Fibroblast of lung (primary cell): ENCODE data around the gene RAD17.

Source experiments
- EZH2 ChIP-seq: IDR thresholded peaks from 2 replicates; pipeline ENCODE4 v1.5.1; 2012; ENCODE audit warnings: low read length, control low read depth, mild to moderate bottlenecking; ENCODE audit errors: missing control alignments
- TF ChIP-seq, protein P1 (sequence below), 2 donors: IDR thresholded peaks in 1 of 2; conservative IDR thresholded peaks in 1 of 2; 1 replicate in 1 of 2; 2 replicates in 1 of 2; pipeline ENCODE4 v1.5.1; 2011 to 2012; ENCODE audit warnings: low read length in 2 of 2, control low read depth in 1 of 2, inconsistent platforms in 1 of 2, low read depth in 1 of 2, mild to moderate bottlenecking in 1 of 2

DNA sequence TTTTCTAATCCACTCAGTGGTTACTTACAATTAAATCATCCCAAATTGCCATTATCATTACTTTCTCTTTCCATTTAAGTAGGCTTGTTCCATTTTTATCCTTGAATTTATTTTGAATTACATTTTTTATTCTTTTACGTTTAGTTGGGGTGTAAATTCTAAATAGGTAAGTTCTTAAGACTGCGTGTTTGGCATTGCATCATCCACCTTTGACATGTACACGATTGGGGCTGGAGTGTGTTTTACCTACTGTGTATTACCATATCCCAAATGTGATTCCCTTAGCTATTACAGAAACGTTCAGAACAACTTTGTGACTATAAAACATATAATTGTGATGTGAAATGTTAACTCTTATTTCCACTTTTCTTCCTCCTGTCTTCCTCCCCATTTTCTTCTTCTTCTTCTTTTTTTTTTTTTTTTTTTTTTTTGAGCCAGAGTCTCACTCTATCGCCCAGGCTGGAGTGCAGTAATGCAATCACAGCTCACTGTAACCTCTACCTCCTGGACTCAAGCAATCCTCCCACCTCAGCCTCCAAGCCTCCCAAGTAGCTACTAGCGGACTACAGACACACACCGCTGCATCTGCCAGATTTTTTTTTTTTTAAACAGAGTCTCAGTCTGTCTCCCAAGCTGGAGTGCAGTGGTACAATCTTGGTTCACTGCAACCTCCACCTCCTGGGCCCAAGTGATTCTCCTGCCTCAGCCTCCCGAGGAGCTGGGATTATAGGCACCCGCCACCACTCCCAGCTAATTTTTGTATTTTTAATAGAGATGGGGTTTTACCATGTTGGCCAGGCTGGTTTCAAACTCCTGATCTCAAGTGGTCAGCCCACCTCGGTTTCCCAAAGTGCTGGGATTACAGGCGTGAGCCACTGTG lies 62.0 kb downstream of the RAD17 start:
- TF ChIP-seq, protein P1, sequence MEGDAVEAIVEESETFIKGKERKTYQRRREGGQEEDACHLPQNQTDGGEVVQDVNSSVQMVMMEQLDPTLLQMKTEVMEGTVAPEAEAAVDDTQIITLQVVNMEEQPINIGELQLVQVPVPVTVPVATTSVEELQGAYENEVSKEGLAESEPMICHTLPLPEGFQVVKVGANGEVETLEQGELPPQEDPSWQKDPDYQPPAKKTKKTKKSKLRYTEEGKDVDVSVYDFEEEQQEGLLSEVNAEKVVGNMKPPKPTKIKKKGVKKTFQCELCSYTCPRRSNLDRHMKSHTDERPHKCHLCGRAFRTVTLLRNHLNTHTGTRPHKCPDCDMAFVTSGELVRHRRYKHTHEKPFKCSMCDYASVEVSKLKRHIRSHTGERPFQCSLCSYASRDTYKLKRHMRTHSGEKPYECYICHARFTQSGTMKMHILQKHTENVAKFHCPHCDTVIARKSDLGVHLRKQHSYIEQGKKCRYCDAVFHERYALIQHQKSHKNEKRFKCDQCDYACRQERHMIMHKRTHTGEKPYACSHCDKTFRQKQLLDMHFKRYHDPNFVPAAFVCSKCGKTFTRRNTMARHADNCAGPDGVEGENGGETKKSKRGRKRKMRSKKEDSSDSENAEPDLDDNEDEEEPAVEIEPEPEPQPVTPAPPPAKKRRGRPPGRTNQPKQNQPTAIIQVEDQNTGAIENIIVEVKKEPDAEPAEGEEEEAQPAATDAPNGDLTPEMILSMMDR (conservative IDR thresholded peaks at IDR 0.05 in 1 of 2, IDR thresholded peaks at IDR 0.05 in 1 of 2; ENCODE audit: low read depth in 1 of 2, low read length in 2 of 2), result no peak
- TF ChIP-seq EZH2, result no peak
